ENCODE results near the gene OTULIN. TPM values are rescaled to one million over a fixed set of nuclear protein-coding genes. Genes with fewer than 3 reads are reported as not detected.

The OTULIN gene
- total RNA-seq, 2 donors from 2014 or later: 59.4 to 60.2 TPM

DNA sequence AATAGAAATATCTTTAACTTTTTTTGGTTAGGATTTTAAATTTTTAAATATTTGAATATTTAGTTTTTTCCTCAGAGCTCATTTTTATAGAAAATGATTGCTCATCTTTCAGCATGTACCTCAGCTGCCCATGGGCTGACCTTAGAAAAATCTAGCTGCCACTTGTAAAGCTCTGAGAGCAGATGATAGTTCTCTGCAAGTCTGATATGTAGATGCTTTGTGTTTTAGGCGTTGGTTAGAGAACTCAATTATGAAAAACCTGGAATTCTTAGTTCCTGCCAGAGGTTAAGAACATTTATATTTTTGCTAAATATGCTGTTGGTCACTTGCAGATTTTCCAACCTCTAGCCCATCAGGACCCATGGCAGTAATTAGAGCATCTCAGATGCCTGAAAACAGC is 15.1 kb downstream of the OTULIN start:
- DNase-seq (ENCODE audit: low spot score in 2 of 2): no peak
- Mint-ChIP-seq H3K27ac (no peak overlapping the region), H3K9me3 (no peaks in the 10 kb centered on the region), H3K36me3 (peaks cover 6 to 18% of the 10 kb centered on the region in 2 donors)
- no peak for ATAC-seq

DNA sequence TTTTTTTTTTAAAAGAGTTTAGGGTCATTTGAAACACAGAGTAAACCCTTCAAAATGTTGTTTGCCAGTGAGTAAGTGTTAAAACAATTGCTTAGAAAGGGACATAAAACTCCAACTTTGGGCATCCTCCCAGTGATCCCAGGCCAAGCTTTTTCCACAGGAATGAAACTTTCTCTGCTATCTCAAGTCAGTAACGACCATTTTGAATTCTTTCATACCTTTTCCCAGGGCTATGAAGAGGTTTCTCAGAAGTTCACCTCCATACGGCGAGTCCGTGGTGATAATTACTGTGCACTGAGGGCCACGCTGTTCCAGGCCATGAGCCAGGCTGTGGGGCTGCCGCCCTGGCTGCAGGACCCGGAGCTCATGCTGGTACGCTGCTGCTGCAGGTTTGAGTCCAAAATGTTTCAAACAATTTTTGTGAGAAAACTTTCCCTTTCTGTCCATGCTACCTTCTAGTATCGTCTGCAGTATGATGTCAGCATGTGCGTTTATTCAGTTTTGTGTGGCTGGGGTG is 16.8 kb downstream of the OTULIN start:
- ATAC-seq: no peak
- Mint-ChIP-seq H3K27ac (peak overlapping the region in 1 of 2 donors; percentile 53), H3K36me3 (peaks cover 11 to 14% of the 10 kb centered on the region in 2 donors), H3K9me3 (no peaks in the 10 kb centered on the region)
- no peak for DNase-seq (ENCODE audit: low spot score in 2 of 2)

DNA sequence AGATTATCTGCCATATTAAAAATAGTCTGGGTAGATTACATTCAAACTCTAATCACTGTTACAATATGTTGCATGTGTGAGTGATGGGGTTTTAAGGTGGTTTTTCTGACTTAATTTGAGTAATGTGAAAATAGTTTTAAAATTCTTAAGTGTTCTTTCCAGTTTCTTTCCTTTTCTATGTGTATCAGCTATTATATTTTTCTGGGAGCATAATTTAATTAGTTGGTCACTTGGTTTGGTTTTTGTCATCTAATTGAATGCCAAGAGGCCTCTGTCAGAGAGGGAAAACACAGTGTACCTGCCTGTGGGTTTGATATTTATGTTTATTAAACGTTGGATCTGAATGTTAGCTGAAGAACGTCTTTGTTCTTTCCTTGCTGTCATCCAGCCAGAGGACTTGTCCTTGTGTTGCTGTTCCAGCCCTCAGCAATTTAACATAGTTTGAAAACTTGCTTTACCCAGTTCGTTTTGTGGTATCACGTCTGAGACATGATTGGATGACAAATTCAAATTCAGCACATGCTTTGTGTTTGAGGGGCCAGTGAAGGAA is 19.5 kb downstream of the OTULIN start:
- H3K27ac Mint-ChIP-seq: peak overlapping the region in 1 of 2 donors; percentile 85
- H3K9me3 Mint-ChIP-seq: no peaks in the 10 kb centered on the region
- DNase-seq (ENCODE audit: low spot score in 2 of 2) (no peak), ATAC-seq (no peak)
- H3K36me3 Mint-ChIP-seq: peaks cover 15 to 30% of the 10 kb centered on the region in 2 donors

GRCh38 chr5:14684757-14685156 is 20.2 kb downstream of the OTULIN start:
- Mint-ChIP-seq H3K9me3 (peaks cover 0 to 4% of the 10 kb centered on the region in 2 donors), H3K27ac (peak overlapping the region in 1 of 2 donors; percentile 34), H3K36me3 (peaks cover 19 to 38% of the 10 kb centered on the region in 2 donors)
- ATAC-seq (no peak), DNase-seq (ENCODE audit: low spot score in 2 of 2) (no peak)

DNA sequence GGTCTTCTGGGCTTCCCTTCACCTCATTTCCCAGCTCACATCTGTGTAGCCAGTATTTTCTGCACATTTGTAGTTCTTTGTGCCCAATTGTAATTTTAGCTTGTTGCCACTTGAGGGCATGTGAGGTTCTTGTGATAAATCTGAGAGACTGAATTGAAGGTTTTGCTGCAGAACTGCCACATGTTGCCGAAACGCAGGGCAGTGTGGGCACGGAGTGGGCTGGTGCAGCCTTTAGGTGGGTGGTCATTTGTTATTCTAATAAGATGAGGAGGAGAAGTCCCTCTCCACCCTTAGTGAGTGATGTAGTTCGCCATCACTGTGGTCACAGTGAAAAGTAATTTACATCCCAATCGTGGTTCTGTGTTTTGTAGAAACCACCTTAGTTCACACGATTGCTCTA is 21.2 kb downstream of the OTULIN start:
- DNase-seq (ENCODE audit: low spot score in 2 of 2) (no peak), ATAC-seq (peak; percentile 72 to 79)
- Mint-ChIP-seq H3K36me3 (peaks cover 29 to 48% of the 10 kb centered on the region in 2 donors), H3K27ac (peak overlapping the region; percentile 52 to 76), H3K9me3 (peaks cover 0 to 6% of the 10 kb centered on the region in 2 donors)

DNA sequence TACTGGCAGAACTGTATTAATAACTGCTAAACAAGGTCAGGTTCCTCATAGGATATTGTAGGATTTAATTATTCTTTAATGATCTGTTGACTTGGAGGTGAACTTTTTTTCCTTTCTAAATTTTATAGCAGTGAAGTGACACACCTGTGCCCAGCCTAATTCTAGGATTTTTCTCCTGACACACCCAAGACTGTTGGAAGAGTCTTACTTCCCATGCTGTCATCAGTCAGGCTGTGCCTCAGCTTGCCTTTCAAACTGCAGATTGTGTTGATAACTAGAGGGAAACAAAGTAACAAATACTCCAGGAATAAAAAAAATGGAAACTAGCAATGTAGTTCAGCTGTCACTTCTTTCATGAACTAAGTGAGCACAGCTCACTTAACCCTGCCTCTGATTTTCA is 22.0 kb downstream of the OTULIN start:
- peaks cover 32 to 54% of the 10 kb centered on the region in 2 donors for H3K36me3 Mint-ChIP-seq

DNA sequence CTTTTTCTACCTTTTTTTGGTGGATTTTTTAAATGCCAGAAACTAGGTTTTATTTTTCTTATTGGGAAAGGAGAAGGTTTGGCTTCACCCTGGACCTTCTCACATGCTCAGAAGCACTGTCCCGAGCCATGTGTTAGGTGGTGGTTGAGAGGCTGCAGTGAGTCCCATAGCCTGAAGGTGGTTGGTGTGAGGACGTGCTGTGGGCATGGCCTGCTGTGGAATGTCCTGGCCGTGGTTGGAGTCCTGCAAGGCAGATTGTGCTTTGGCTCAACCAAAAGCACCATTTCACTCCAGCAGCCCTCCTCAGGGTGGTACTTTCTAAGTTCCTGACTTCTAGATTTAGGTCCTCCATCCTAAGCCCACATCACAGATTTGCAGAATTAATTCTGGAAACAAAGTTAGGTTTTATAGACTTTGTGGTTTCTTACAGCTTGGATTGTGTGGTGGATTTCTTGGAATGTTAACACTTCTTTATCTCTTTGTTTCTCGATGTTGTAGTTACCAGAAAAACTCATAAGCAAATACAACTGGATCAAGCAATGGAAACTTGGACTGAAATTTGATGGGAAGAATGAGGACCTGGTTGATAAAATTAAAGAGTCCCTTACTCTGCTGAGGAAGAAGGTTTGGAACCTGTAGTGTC is 22.6 kb downstream of the OTULIN start:
- H3K27ac Mint-ChIP-seq: no peak overlapping the region
- H3K9me3 Mint-ChIP-seq: peaks cover 0 to 6% of the 10 kb centered on the region in 2 donors
- DNase-seq (ENCODE audit: low spot score in 2 of 2) (no peak), ATAC-seq (no peak)
- H3K36me3 Mint-ChIP-seq: peaks cover 32 to 55% of the 10 kb centered on the region in 2 donors

More for the DNA sequence above, 22.0 kb downstream of the OTULIN start:
- Mint-ChIP-seq H3K27ac (no peak overlapping the region), H3K9me3 (peaks cover 0 to 6% of the 10 kb centered on the region in 2 donors)
- ATAC-seq (no peak), DNase-seq (ENCODE audit: low spot score in 2 of 2) (no peak)

GRCh38 chr5:14693070-14693469 is 28.6 kb downstream of the OTULIN start:
- Mint-ChIP-seq H3K9me3 (peaks cover 0 to 6% of the 10 kb centered on the region in 2 donors), H3K27ac (peak overlapping the region in 1 of 2 donors; percentile 70), H3K36me3 (peaks cover 36 to 78% of the 10 kb centered on the region in 2 donors)
- DNase-seq (ENCODE audit: low spot score in 2 of 2) (no peak), ATAC-seq (no peak)

- Mint-ChIP-seq H3K27ac (no peak overlapping the region), H3K9me3 (peaks cover 0 to 5% of the 10 kb centered on the region in 2 donors), H3K36me3 (peaks cover 45 to 78% of the 10 kb centered on the region in 2 donors)
- no peak for ATAC-seq
- DNase-seq (ENCODE audit: low spot score in 2 of 2): no peak
Measured at GRCh38 chr5:14695152-14695551, 30.6 kb downstream of the OTULIN start.

GRCh38 chr5:14696057-14696456 is 31.5 kb downstream of the OTULIN start:
- Mint-ChIP-seq H3K27ac (peak overlapping the region in 1 of 2 donors; percentile 56), H3K9me3 (peaks cover 0 to 5% of the 10 kb centered on the region in 2 donors), H3K36me3 (peaks cover 37 to 69% of the 10 kb centered on the region in 2 donors)
- DNase-seq (ENCODE audit: low spot score in 2 of 2) (no peak), ATAC-seq (no peak)

DNA sequence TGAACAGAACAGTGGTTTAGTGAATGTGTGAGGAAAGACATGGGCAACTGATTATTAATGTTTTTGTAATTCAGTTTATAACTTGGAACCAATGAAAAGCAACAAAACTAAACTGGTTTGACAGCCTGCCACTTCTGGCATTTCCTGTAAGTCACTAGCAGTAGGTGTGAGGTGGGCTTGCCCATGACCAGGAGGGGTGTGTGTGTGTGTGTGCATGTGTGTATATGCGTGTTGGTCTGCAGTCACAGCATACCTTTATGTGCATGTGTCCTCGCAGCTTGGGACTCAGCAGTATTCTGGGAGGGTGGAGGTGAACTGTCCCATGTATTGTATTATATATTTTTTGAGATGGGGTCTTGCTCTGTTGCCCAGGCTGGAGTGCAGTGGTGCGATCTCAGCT is 32.3 kb downstream of the OTULIN start:
- Mint-ChIP-seq H3K27ac (peak overlapping the region; percentile 3 to 56), H3K36me3 (peaks cover 44 to 71% of the 10 kb centered on the region in 2 donors), H3K9me3 (peaks cover 0 to 5% of the 10 kb centered on the region in 2 donors)
- ATAC-seq (no peak), DNase-seq (ENCODE audit: low spot score in 2 of 2) (no peak)

DNA sequence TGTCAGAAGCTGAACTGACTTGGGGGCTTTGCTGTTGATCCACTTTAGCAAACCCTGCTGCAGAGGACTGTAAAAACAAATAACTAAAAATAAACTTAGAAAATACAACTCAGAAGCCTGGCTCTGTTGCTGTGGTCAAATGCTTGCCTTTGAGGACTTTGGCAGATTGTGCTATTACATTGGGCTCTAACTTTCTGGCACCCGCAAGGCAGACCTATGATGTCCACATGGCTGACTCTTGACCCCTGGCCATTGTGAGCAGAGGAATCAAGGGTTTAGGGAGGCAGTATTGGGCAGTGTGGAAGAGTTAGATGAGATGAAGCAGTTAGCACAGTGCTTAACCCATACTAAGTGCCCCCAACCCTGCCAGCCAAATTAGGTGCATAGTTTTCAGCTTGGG is 34.0 kb downstream of the OTULIN start:
- Mint-ChIP-seq H3K27ac (peak overlapping the region in 1 of 2 donors; percentile 5), H3K36me3 (peaks cover 46 to 69% of the 10 kb centered on the region in 2 donors), H3K9me3 (peaks cover 0 to 5% of the 10 kb centered on the region in 2 donors)
- ATAC-seq (peak in 1 of 2 donors; percentile 12), DNase-seq (ENCODE audit: low spot score in 2 of 2) (no peak)

GRCh38 chr5:14699159-14699558 is 34.6 kb downstream of the OTULIN start:
- ATAC-seq: peak in 1 of 2 donors; percentile 26
- no peak for DNase-seq (ENCODE audit: low spot score in 2 of 2)
- Mint-ChIP-seq H3K36me3 (peaks cover 51 to 71% of the 10 kb centered on the region in 2 donors), H3K9me3 (peaks cover 0 to 5% of the 10 kb centered on the region in 2 donors), H3K27ac (peak overlapping the region; percentile 1 to 32)

GRCh38 chr5:14699807-14700400 is 35.4 kb downstream of the OTULIN start:
- Mint-ChIP-seq H3K9me3 (peaks cover 0 to 5% of the 10 kb centered on the region in 2 donors), H3K27ac (peak overlapping the region; percentile 1 to 9), H3K36me3 (peaks cover 51 to 70% of the 10 kb centered on the region in 2 donors)
- ATAC-seq (no peak), DNase-seq (ENCODE audit: low spot score in 2 of 2) (no peak)

DNA sequence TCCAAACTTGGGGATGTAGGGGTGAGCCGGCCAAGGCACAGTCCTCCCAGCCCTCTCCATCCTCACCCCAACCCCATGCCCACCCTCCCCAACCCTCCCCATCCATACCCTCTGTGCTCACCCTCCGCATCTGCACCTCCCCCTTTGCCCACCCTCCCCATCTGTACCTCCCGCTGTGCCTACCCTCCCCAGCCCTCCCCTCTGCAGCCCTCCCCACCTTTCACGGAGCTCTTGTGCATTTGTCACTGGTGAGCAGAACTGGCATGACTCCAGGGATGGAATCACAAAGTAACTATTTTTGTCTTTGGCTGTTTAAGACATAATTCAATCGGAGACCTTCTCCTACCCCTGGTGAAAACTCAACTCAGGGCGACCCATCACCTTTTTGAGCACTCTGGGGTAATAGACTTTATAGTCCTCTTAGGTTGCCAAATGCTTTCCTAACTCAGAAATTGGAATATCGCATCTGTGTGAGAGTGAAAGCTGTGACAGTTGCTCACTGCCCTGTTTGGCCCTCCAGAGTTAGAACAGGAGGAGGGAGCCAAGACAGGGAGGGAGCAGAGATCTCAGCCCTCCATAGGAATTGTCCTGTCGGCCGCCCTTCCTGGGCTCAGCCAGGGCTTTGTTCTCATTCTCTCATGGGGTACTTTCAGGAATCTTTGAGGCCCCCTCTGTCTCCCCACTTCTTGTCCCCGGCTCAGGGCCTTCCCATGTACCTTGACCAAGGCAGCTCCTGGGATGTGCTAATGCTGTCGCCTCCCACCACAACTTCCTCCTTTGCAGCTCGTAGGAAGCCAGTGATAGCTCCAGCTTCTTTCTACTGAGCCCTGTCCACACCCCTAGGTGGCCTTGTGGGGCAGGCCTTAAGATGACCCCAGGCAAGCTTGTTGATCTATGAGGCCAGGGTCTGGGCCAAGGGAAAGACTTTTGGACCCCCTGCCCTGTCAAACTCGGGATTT is 36.2 kb downstream of the OTULIN start:
- peaks cover 51 to 73% of the 10 kb centered on the region in 2 donors for H3K36me3 Mint-ChIP-seq
- no peak for ATAC-seq
- no peak for DNase-seq (ENCODE audit: low spot score in 2 of 2)
- peaks cover 0 to 5% of the 10 kb centered on the region in 2 donors for H3K9me3 Mint-ChIP-seq
- H3K27ac Mint-ChIP-seq: peak overlapping the region; percentile 72 to 92

DNA sequence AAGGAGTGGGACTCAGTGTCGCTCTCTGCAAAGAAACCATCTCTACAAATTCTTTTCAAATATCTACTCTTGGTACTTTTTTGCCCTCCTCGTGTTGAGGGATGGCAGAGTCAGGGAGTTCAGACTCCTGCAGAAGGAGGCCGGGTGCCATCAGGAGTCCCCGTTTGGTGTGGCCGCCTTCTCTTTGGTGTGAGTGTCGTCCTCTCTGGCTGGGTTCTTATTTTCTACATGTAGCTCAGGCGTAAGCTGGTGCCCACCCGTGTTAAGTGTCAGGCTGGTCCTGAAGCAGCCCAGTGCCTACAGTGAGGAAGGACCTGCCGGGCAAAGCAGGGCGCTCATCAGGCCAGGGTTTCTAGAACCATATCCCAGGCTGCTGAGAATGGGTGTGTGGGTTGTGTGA is 37.0 kb downstream of the OTULIN start:
- DNase-seq (ENCODE audit: low spot score in 2 of 2): no peak
- H3K9me3 Mint-ChIP-seq: peaks cover 0 to 5% of the 10 kb centered on the region in 2 donors
- no peak for ATAC-seq
- H3K36me3 Mint-ChIP-seq: peaks cover 48 to 69% of the 10 kb centered on the region in 2 donors
- peak overlapping the region; percentile 72 to 92 for H3K27ac Mint-ChIP-seq

All from activated naive CD4-positive, alpha-beta T cell treated with anti-CD3 and anti-CD28 coated beads, Interleukin-2, amount 50 U/mL, for 72 hours (primary cell).